ENCODE data around the gene BORCS8.
A peak's percentile ranks its signal among the peaks of the same experiment; 100 is the strongest.
"Not testable (repeated sequence)": the region's sequence is repeated elsewhere in the genome, so short reads cannot be mapped to it uniquely, and the experiment has no call there.

The BORCS8 gene

GRCh38 chr19:19224150-19224851 is 32.3 kb upstream of the BORCS8 start:
- no peak for TF ChIP-seq CTCF (IDR thresholded peaks at IDR 0.05; ENCODE audit: borderline replicate concordance, insufficient read depth, low read depth, low read length)
- no peak overlapping the region for H3K4me3 ChIP-seq (ENCODE audit: low read depth, low read length)

GRCh38 chr19:19223636-19224035 is 31.7 kb upstream of the BORCS8 start:
- TF ChIP-seq CTCF (IDR thresholded peaks at IDR 0.05; ENCODE audit: borderline replicate concordance, insufficient read depth, low read depth, low read length), result no peak
- no peak overlapping the region for H3K4me3 ChIP-seq (ENCODE audit: low read depth, low read length)

GRCh38 chr19:19223060-19223459 is 31.1 kb upstream of the BORCS8 start:
- no peak overlapping the region for H3K4me3 ChIP-seq (ENCODE audit: low read depth, low read length)
- no peak for TF ChIP-seq CTCF (IDR thresholded peaks at IDR 0.05; ENCODE audit: borderline replicate concordance, insufficient read depth, low read depth, low read length)

- H3K4me3 ChIP-seq (ENCODE audit: low read depth, low read length), result not testable (repeated sequence)
These were observed 29.0 kb upstream of the BORCS8 start for GRCh38 chr19:19221000-19221399.

GRCh38 chr19:19218911-19219310 is 27.0 kb upstream of the BORCS8 start:
- H3K4me3 ChIP-seq (ENCODE audit: low read depth, low read length), result no peak overlapping the region
- no peak for TF ChIP-seq CTCF (IDR thresholded peaks at IDR 0.05; ENCODE audit: borderline replicate concordance, insufficient read depth, low read depth, low read length)

GRCh38 chr19:19217099-19217498 is 25.1 kb upstream of the BORCS8 start:
- H3K4me3 ChIP-seq (ENCODE audit: low read depth, low read length), result no peak overlapping the region
- TF ChIP-seq CTCF (IDR thresholded peaks at IDR 0.05; ENCODE audit: borderline replicate concordance, insufficient read depth, low read depth, low read length), result 0 out of 2 replicates have a peak, but pooled peaks have one; percentile 4

GRCh38 chr19:19215792-19216191 is 23.8 kb upstream of the BORCS8 start:
- TF ChIP-seq CTCF (IDR thresholded peaks at IDR 0.05; ENCODE audit: borderline replicate concordance, insufficient read depth, low read depth, low read length), result no peak
- H3K4me3 ChIP-seq (ENCODE audit: low read depth, low read length), result no peak overlapping the region

Measured in GM12875 (cell line).